Fibroblast of pulmonary artery (primary cell): Measurements from ENCODE around the gene TSPAN31.
A peak's percentile ranks its signal among the peaks of the same experiment; 100 is the strongest.

ENCODE experiments used
- DNase-seq: peaks from one replicate; pipeline ENCODE4 v3.0.0-alpha.2; 2010; ENCODE audit warnings: low read depth
- H3K4me3 ChIP-seq: replicated peaks from 2 replicates; pipeline ENCODE4 v1.5.1; 2011; ENCODE audit warnings: low read depth, mild to moderate bottlenecking, control low read depth, low read length, moderate library complexity
- TF ChIP-seq, protein P1 (sequence below): IDR thresholded peaks from 2 replicates; pipeline ENCODE4 v1.5.1; 2011; ENCODE audit warnings: mild to moderate bottlenecking, control low read depth, low read length, inconsistent platforms; ENCODE audit errors: missing control alignments

The TSPAN31 gene

DNA sequence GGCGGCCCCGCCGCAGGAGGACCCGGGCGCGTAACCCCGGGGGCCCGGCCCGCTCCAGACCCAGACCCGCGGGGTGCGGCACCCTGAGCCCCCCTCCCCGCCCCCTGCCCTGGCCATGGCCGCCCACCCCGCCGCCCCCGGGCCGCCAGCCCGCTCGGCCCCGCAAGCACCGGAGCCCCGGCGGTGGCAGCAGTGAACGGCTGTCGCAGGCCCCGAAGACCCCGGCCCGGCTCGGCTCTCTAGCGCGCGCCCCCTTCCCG is 10.3 kb downstream of the TSPAN31 start:
- TF ChIP-seq, protein P1, sequence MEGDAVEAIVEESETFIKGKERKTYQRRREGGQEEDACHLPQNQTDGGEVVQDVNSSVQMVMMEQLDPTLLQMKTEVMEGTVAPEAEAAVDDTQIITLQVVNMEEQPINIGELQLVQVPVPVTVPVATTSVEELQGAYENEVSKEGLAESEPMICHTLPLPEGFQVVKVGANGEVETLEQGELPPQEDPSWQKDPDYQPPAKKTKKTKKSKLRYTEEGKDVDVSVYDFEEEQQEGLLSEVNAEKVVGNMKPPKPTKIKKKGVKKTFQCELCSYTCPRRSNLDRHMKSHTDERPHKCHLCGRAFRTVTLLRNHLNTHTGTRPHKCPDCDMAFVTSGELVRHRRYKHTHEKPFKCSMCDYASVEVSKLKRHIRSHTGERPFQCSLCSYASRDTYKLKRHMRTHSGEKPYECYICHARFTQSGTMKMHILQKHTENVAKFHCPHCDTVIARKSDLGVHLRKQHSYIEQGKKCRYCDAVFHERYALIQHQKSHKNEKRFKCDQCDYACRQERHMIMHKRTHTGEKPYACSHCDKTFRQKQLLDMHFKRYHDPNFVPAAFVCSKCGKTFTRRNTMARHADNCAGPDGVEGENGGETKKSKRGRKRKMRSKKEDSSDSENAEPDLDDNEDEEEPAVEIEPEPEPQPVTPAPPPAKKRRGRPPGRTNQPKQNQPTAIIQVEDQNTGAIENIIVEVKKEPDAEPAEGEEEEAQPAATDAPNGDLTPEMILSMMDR, result no peak
- DNase-seq, result no peak
- peak overlapping the region; percentile 48 for H3K4me3 ChIP-seq

DNA sequence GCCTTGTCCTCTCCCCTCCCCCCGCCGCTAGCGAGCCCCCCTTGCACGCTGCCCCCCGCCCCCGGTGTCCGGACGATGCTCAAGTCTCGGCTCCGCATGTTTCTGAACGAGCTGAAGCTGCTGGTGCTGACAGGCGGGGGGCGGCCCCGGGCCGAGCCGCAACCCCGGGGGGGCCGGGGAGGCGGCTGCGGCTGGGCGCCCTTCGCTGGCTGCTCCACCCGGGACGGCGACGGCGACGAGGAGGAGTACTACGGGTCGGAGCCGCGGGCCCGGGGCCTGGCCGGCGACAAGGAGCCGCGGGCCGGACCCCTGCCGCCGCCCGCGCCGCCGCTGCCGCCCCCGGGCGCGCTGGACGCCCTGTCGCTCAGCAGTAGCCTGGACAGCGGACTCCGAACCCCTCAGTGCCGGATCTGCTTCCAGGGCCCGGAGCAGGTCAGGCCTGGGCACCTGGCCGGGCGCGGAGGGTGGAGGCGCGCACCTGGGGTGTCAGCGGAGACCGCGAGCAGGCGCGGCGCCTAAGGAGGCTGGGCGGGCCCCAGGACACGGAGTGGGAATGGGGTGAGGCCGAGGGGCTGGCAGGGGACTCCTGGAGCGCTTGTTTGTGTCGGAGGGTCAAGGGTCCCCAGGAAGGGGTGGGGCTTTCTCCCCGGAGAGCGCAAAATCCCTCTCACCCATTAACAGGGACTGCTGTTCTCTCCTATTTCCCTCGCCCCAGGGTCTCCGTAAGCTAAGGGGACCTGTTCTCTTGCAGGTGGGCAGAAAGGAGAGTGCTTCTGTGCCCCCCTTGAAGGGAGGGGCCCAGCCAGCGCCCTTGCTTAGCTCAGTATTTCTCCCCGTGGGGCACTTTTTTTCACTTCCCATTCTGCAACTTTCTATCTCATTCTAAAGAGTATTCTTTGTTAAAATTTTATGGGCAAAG is 10.9 kb downstream of the TSPAN31 start:
- TF ChIP-seq, protein P1, result no peak
- DNase-seq, result no peak
- H3K4me3 ChIP-seq, result peak overlapping the region; percentile 48

DNA sequence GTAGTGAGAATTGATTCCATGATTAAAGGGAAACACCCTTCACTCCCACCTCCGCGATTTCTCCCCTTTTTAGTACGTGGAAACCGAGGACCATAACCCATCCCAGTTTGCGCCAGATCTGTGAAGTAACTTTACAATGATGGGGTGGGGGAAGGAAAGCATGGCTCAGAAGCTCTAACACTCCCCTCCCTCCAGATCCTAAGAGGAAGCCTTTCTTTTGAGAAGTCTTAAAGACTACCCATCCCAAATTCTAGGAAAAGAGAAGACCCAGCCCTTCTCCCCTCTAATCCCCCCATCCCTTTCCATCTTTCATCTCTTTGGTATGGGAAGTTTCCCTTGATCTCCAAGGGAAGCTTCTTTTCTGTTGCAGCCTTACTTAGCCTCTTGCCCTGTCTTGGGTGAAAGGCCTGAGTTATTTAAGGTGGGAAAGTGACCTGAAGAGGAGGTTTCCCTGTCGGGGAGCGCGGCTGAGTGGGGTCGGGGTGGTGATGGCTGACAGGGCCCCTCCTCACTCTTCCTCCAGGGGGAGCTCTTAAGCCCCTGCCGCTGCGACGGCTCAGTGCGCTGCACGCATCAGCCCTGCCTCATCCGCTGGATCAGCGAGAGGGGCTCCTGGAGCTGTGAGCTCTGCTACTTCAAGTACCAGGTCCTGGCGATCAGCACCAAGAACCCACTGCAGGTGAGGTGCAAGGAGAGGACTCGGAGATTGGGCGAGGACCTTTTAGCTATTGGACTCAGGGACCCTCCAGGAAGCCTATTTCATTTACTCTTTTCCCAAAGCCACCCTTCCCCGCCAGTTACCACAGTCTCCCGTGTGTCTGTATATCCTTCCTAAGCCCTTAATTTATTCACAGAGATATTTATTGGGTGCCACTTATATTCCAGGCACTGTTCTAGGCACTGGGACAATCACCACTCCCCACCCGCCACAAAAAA is 11.8 kb downstream of the TSPAN31 start:
- DNase-seq, result peak; percentile 40
- TF ChIP-seq, protein P1, result peak; percentile 68
- H3K4me3 ChIP-seq, result peak overlapping the region; percentile 48

GRCh38 chr12:57757771-57758170 is 12.9 kb downstream of the TSPAN31 start:
- TF ChIP-seq, protein P1, result no peak

GRCh38 chr12:57758552-57759359 is 13.9 kb downstream of the TSPAN31 start:
- TF ChIP-seq, protein P1, result no peak
- no peak overlapping the region for H3K4me3 ChIP-seq
- no peak for DNase-seq

More at GRCh38 chr12:57757771-57758170, 12.9 kb downstream of the TSPAN31 start:
- H3K4me3 ChIP-seq, result no peak overlapping the region
- DNase-seq, result no peak

- TF ChIP-seq, protein P1, result peak; percentile 53
- no peak overlapping the region for H3K4me3 ChIP-seq
- peak; percentile 40 for DNase-seq
Observed at GRCh38 chr12:57759360-57759980, 14.6 kb downstream of the TSPAN31 start.
